Measurements from ENCODE around the gene ZCCHC7. TPM values are rescaled to one million over a fixed set of nuclear protein-coding genes. Genes with fewer than 3 reads are reported as not detected.
A peak's percentile ranks its signal among the peaks of the same experiment; 100 is the strongest.

ZCCHC7 gene
- total and polyA plus RNA-seq, 9 of the 15 experiments (the other 6 are each of a cell fraction or from before 2014, with no cell fraction given): 34.1 to 68.9 (median 48.8) TPM

GRCh38 chr9:37309136-37309535 lies 188.8 kb downstream of the ZCCHC7 start (continued):
- TF ChIP-seq ZNF398 (CRISPR knock-in tag; IDR thresholded peaks at IDR 0.05) (no peak), BCOR (IDR thresholded peaks at IDR 0.05) (no peak), PKNOX1 (IDR thresholded peaks at IDR 0.05) (no peak), EHMT2 (IDR thresholded peaks at IDR 0.05) (peak; percentile 83), MAX (CRISPR knock-in tag; IDR thresholded peaks at IDR 0.05) (0 out of 2 replicates have a peak, but pooled peaks have one; percentile 16), HNRNPK (IDR thresholded peaks at IDR 0.05; ENCODE audit: low read depth, low read length, poor library complexity, severe bottlenecking) (no peak), ZBTB43 (CRISPR knock-in tag; IDR thresholded peaks at IDR 0.05) (no peak), ETS1 (conservative IDR thresholded peaks at IDR 0.05; ENCODE audit: control insufficient read depth, low read depth, low read length) (no peak), SMC3 (conservative IDR thresholded peaks at IDR 0.05; ENCODE audit: insufficient read depth, low read depth, low read length) (peak; percentile 55; the same call in 1 of the 2 replicates), MTA1 (IDR thresholded peaks at IDR 0.05; ENCODE audit: borderline replicate concordance) (no peak), LEF1 (IDR thresholded peaks at IDR 0.05) (no peak), YY1 (IDR thresholded peaks at IDR 0.05; ENCODE audit: borderline replicate concordance in 1 of 3, control insufficient read depth in 1 of 3, extremely low read depth in 1 of 3, insufficient read depth in 3 of 3, insufficient read length in 1 of 3, insufficient replicate concordance in 2 of 3, low read depth in 1 of 3, low read length in 2 of 3) (peak in 1 of 3 experiments; percentile 43), PRDM10 (IDR thresholded peaks at IDR 0.05; ENCODE audit: partially characterized antibody) (no peak), ELF4 (CRISPR knock-in tag; IDR thresholded peaks at IDR 0.05) (no peak), BCL6 (CRISPR knock-in tag; IDR thresholded peaks at IDR 0.05) (no peak), ZNF316 (IDR thresholded peaks at IDR 0.05) (0 out of 2 replicates have a peak, but pooled peaks have one; percentile 34), ARID2 (IDR thresholded peaks at IDR 0.05) (no peak), ZNF561 (CRISPR knock-in tag; conservative IDR thresholded peaks at IDR 0.05) (no peak), DNMT1 (IDR thresholded peaks at IDR 0.05) (no peak)
